A673 (cell line): ENCODE measurements around the gene BTBD9. TPM values are rescaled to one million over a fixed set of nuclear protein-coding genes. Genes with fewer than 3 reads are reported as not detected.
A peak's percentile ranks its signal among the peaks of the same experiment; 100 is the strongest.

ENCODE experiments used
- BruUV-seq: library from RNA; stranded (reverse); fragments of 400-500 nt; replicated peaks from 2 replicates; lab custom pipeline; 2021; lab: Mats Ljungman, UMichigan
- CTCF ChIA-PET: fragments of 300-600 bp; sonication (Branson Sonifier 250); formaldehyde crosslinking; loops from one replicate; lab custom pipeline; 2022; ENCODE audit warnings: antibody characterized with exemption; lab: Charles Lee
- POLR2A ChIA-PET: fragments of 300-600 bp; sonication (Branson Sonifier 250); formaldehyde crosslinking; loops from one replicate; lab custom pipeline; 2022; ENCODE audit warnings: antibody characterized with exemption; ENCODE audit not compliant: low non-redundant PET; lab: Charles Lee
- DNase-seq: peaks from one replicate; pipeline ENCODE4 v3.0.0-alpha.2; 2015; ENCODE audit warnings: low spot score
- H3K27ac ChIP-seq: fragments of 200-600 bp; sonication (generic); 2 replicates; pipeline ENCODE4 v1.5.1; 2016; ENCODE audit warnings: mixed run types, low read depth, mild to moderate bottlenecking, mixed read lengths, antibody characterized with exemption, low read length; ENCODE audit not compliant: poor library complexity, severe bottlenecking
- H3K27me3 ChIP-seq: fragments of 200-600 bp; sonication (generic); replicated peaks from 2 replicates; pipeline ENCODE4 v1.6.1; 2017; ENCODE audit warnings: mixed run types, low read depth, mild to moderate bottlenecking, mixed read lengths, antibody characterized with exemption, low read length; ENCODE audit not compliant: insufficient read depth, poor library complexity
- H3K36me3 ChIP-seq: fragments of 200-600 bp; sonication (generic); 2 replicates; pipeline ENCODE4 v1.6.1; 2016; ENCODE audit warnings: mixed run types, mild to moderate bottlenecking, mixed read lengths, antibody characterized with exemption, low read length; ENCODE audit not compliant: insufficient read depth, poor library complexity, severe bottlenecking
- H3K4me1 ChIP-seq: fragments of 200-600 bp; sonication (generic); 2 replicates; pipeline ENCODE4 v1.6.1; 2017; ENCODE audit warnings: mixed run types, mild to moderate bottlenecking, mixed read lengths, antibody characterized with exemption, low read length; ENCODE audit not compliant: insufficient read depth, poor library complexity, severe bottlenecking
- H3K4me3 ChIP-seq: fragments of 200-600 bp; sonication (generic); 2 replicates; pipeline ENCODE4 v1.5.1; 2016; ENCODE audit warnings: low read depth, mixed run types, mild to moderate bottlenecking, mixed read lengths, low read length; ENCODE audit not compliant: poor library complexity, severe bottlenecking
- H3K9me3 ChIP-seq: fragments of 200-600 bp; sonication (generic); 2 replicates; pipeline ENCODE4 v1.6.1; 2016; ENCODE audit warnings: mixed run types, low read depth, mild to moderate bottlenecking, mixed read lengths, antibody characterized with exemption, low read length; ENCODE audit not compliant: poor library complexity, severe bottlenecking
- CTCF ChIP-seq: fragments of 300-800, 200-600 bp; sonication (generic); conservative IDR thresholded peaks from 2 replicates; pipeline ENCODE4 v1.5.1; 2017; ENCODE audit warnings: low read depth, mild to moderate bottlenecking, antibody characterized with exemption, low read length, moderate library complexity, mixed read lengths
- EZH2 ChIP-seq: fragments of 200-600 bp; sonication (generic); IDR thresholded peaks from 2 replicates; pipeline ENCODE4 v1.6.1; 2017; ENCODE audit warnings: borderline replicate concordance, low read depth, mild to moderate bottlenecking, mixed read lengths, antibody characterized with exemption, low read length; ENCODE audit not compliant: poor library complexity, severe bottlenecking
- intact Hi-C: fragments of 100-400 bp; cut with micrococcal nuclease; formaldehyde crosslinking; loops from one replicate; pipeline ENCODE4 v1.10.0; 2022; ENCODE audit not compliant: unreplicated experiment
- total RNA-seq: library from RNA; stranded (reverse); gene quantifications from 2 replicates; pipeline ENCODE4 v1.2.3, GENCODE V29; 2021

The BTBD9 gene
- total RNA-seq, 1 experiment from 2014 or later, result 8.0 TPM

- Histone ChIP-seq H3K36me3 (no peaks in the 10 kb centered on the region), H3K27me3 (no peaks in the 10 kb centered on the region), H3K4me3 (no peak overlapping the region), H3K27ac (no peak overlapping the region), H3K9me3 (no peaks in the 10 kb centered on the region), H3K4me1 (no peaks in the 10 kb centered on the region)
- no TSS peak for BruUV-seq
- ChIA-PET CTCF (no interaction called here), POLR2A (no interaction called here)
- intact Hi-C loops, result no loop called here
- DNase-seq, result no peak
- TF ChIP-seq CTCF, result no peak
- TF ChIP-seq EZH2, result no peak
These were observed 298.2 kb downstream of the BTBD9 start for GRCh38 chr6:38341496-38341895.

- CTCF ChIA-PET, result no interaction called here
- POLR2A ChIA-PET, result no interaction called here
- BruUV-seq, result no TSS peak
- TF ChIP-seq EZH2 (no peak), CTCF (no peak)
- no peaks in the 10 kb centered on the region for H3K27me3 ChIP-seq
- no peaks in the 10 kb centered on the region for H3K36me3 ChIP-seq
- intact Hi-C loops, result no loop called here
- H3K4me1 ChIP-seq, result no peaks in the 10 kb centered on the region
- no peaks in the 10 kb centered on the region for H3K9me3 ChIP-seq
- H3K27ac ChIP-seq, result no peak overlapping the region
- no peak for DNase-seq
- no peak overlapping the region for H3K4me3 ChIP-seq
These were observed 299.8 kb downstream of the BTBD9 start for GRCh38 chr6:38339914-38340313.

GRCh38 chr6:38337819-38338465 lies 301.8 kb downstream of the BTBD9 start:
- peak; percentile 11 for DNase-seq
- Histone ChIP-seq H3K27ac (no peak overlapping the region), H3K4me3 (no peak overlapping the region), H3K4me1 (no peaks in the 10 kb centered on the region), H3K27me3 (no peaks in the 10 kb centered on the region), H3K9me3 (no peaks in the 10 kb centered on the region), H3K36me3 (no peaks in the 10 kb centered on the region)
- intact Hi-C loops, result no loop called here
- BruUV-seq, result no TSS peak
- ChIA-PET POLR2A (no interaction called here), CTCF (no interaction called here)
- TF ChIP-seq CTCF, result no peak
